ENCODE data around the gene CFAP46.

Gene CFAP46

GRCh38 chr10:132911786-132912097 lies 30.6 kb downstream of the CFAP46 start:
- TF ChIP-seq CTCF (IDR thresholded peaks at IDR 0.05; ENCODE audit: control insufficient read depth, insufficient read depth, low read depth, low read length, missing control alignments), result no peak
- DNase-seq (ENCODE audit: low read depth), result no peak
- H3K4me3 ChIP-seq (ENCODE audit: control insufficient read depth, low read depth, low read length), result no peak overlapping the region

- H3K4me3 ChIP-seq (ENCODE audit: control insufficient read depth, low read depth, low read length), result no peak overlapping the region
- no peak for DNase-seq (ENCODE audit: low read depth)
- no peak for TF ChIP-seq CTCF (IDR thresholded peaks at IDR 0.05; ENCODE audit: control insufficient read depth, insufficient read depth, low read depth, low read length, missing control alignments)
Observed at GRCh38 chr10:132910901-132911785, 31.2 kb downstream of the CFAP46 start.

- TF ChIP-seq CTCF (IDR thresholded peaks at IDR 0.05; ENCODE audit: control insufficient read depth, insufficient read depth, low read depth, low read length, missing control alignments), result no peak
- H3K4me3 ChIP-seq (ENCODE audit: control insufficient read depth, low read depth, low read length), result no peak overlapping the region
- DNase-seq (ENCODE audit: low read depth), result no peak
Observed at GRCh38 chr10:132910186-132910880, 32.0 kb downstream of the CFAP46 start.

- no peak for DNase-seq (ENCODE audit: low read depth)
- no peak overlapping the region for H3K4me3 ChIP-seq (ENCODE audit: control insufficient read depth, low read depth, low read length)
- no peak for TF ChIP-seq CTCF (IDR thresholded peaks at IDR 0.05; ENCODE audit: control insufficient read depth, insufficient read depth, low read depth, low read length, missing control alignments)
Observed at GRCh38 chr10:132909491-132910071, 32.8 kb downstream of the CFAP46 start.

GRCh38 chr10:132908621-132909295 lies 33.6 kb downstream of the CFAP46 start:
- DNase-seq (ENCODE audit: low read depth), result no peak
- TF ChIP-seq CTCF (IDR thresholded peaks at IDR 0.05; ENCODE audit: control insufficient read depth, insufficient read depth, low read depth, low read length, missing control alignments), result no peak

GRCh38 chr10:132907821-132908620 lies 34.3 kb downstream of the CFAP46 start:
- TF ChIP-seq CTCF (IDR thresholded peaks at IDR 0.05; ENCODE audit: control insufficient read depth, insufficient read depth, low read depth, low read length, missing control alignments), result no peak
- no peak for DNase-seq (ENCODE audit: low read depth)
- H3K4me3 ChIP-seq (ENCODE audit: control insufficient read depth, low read depth, low read length), result no peak overlapping the region

More at GRCh38 chr10:132908621-132909295, 33.6 kb downstream of the CFAP46 start:
- H3K4me3 ChIP-seq (ENCODE audit: control insufficient read depth, low read depth, low read length), result no peak overlapping the region
